ENCODE data around the gene SOWAHA. TPM values are rescaled to one million over a fixed set of nuclear protein-coding genes. Genes with fewer than 3 reads are reported as not detected.

SOWAHA gene
- total and polyA plus RNA-seq, 2 of the 8 experiments (the other 6 are each of a cell fraction or from before 2014, with no cell fraction given) = 0.09 to 0.11 TPM

- TF ChIP-seq ATF2 (IDR thresholded peaks at IDR 0.05; ENCODE audit: low read length) (no peak), CHD2 (IDR thresholded peaks at IDR 0.05; ENCODE audit: low read length) (no peak), MAX (IDR thresholded peaks at IDR 0.05) (no peak), KDM4A (IDR thresholded peaks at IDR 0.05; ENCODE audit: low read depth, low read length, severe bottlenecking) (no peak), CHD7 (IDR thresholded peaks at IDR 0.05; ENCODE audit: insufficient replicate concordance, low read length) (no peak)
These were observed 8.7 kb downstream of the SOWAHA start (continued) for GRCh38 chr5:132821791-132822190.
